Measurements from ENCODE around the gene HSPG2. TPM values are rescaled to one million over a fixed set of nuclear protein-coding genes. Genes with fewer than 3 reads are reported as not detected.

HSPG2 gene
- total RNA-seq, 1 donor, result 265 TPM

DNA sequence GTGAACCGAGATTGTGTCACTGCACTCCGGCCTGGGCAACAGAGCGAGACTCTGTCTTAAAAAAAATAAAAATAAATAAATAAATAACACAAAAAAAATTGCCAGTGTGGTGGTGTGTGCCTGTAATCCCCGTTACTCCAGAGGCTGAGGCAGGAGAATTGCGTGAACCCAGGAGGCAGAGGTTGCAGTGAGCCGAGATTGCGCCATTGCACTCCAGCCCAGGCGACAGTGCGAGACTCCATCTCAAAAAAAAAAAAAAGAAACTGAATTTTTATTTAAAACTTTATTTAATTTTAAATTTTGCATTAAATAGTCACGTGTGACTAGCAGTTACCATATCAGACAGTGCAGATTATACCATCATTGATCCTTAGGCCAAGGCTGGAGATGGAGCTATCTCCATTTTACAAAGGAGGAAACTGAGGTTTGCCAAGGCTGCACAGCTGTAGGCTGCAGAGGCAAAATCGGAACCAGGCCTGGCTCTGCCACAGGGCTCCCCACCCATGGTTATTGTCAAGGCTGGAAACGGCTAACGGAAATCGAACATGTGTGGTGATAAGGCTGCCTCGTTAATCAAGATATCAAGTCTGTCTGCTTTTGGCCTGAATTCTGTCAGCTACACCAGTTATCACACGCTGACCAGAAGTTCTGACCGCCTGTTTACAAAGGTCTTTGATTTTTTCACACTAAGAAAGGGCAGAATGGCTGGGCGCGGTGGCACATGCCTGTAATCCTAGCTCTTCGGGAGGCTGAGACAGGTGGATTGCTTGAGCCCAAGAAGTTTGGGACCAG is 20.5 kb downstream of the HSPG2 start:
- H3K4me3 ChIP-seq (ENCODE audit: insufficient read depth, low read length), result no peak overlapping the region
- TF ChIP-seq, protein P1, sequence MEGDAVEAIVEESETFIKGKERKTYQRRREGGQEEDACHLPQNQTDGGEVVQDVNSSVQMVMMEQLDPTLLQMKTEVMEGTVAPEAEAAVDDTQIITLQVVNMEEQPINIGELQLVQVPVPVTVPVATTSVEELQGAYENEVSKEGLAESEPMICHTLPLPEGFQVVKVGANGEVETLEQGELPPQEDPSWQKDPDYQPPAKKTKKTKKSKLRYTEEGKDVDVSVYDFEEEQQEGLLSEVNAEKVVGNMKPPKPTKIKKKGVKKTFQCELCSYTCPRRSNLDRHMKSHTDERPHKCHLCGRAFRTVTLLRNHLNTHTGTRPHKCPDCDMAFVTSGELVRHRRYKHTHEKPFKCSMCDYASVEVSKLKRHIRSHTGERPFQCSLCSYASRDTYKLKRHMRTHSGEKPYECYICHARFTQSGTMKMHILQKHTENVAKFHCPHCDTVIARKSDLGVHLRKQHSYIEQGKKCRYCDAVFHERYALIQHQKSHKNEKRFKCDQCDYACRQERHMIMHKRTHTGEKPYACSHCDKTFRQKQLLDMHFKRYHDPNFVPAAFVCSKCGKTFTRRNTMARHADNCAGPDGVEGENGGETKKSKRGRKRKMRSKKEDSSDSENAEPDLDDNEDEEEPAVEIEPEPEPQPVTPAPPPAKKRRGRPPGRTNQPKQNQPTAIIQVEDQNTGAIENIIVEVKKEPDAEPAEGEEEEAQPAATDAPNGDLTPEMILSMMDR (IDR thresholded peaks at IDR 0.05; ENCODE audit: extremely low read depth, low read depth, low read length), result no peak
- H3K9me3 ChIP-seq (ENCODE audit: low read depth, low read length), result no peaks in the 10 kb centered on the region
- no peak for DNase-seq (ENCODE audit: insufficient read length, low spot score, missing footprints)
- peaks cover 51% of the 10 kb centered on the region for H4K20me1 ChIP-seq (ENCODE audit: insufficient read depth, low read length)
- peaks cover 53% of the 10 kb centered on the region for H3K4me1 ChIP-seq (ENCODE audit: insufficient read depth, low read length)
- peaks cover 30% of the 10 kb centered on the region for H3K36me3 ChIP-seq (ENCODE audit: insufficient read depth, low read length)
- no peaks in the 10 kb centered on the region for H3K27me3 ChIP-seq (ENCODE audit: insufficient read depth, low read length)
- no peak overlapping the region for H2AFZ ChIP-seq (ENCODE audit: low read length)
- H3K4me2 ChIP-seq (ENCODE audit: insufficient read depth, low read length), result no peak overlapping the region
- H3K27ac ChIP-seq (ENCODE audit: low read depth, low read length), result peak overlapping the region; percentile 18
- H3K79me2 ChIP-seq (ENCODE audit: insufficient read depth, low read length), result peaks cover 71% of the 10 kb centered on the region

DNA sequence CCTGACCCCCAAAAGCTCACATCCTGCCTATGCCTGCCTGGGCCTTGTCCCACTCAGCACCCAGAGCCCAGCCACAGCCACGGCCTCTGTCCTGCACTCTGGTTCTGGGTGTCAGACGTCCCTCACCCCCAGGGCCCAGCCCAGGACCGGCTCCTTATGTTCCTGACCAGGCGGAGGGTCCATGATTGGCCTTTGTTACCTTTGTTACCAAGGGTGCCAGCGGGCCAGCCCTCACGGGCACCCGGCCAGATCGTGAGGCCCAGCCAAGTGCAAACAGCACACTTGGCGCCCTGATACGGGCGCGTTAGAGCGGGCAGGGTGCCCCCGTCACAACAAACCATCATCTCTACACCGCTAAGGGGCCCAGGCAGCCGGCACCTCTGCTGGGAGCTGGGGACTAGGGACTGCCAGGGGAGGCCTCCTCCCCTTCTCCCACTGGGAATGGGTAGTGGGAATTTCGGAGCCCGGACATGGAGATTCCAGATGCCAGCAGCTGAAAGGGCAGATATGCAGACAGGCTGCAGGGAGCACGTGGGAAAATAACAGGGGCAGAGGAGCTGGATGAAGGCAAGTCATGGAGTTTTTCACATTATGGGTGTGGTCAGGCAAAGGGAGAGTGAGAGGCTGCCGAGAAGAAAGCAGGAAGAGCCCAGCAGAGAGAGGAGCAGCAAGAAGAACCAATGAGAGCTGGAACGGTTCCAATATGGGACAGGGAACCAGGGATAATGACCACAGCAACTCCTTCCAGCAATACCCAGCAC is 22.1 kb downstream of the HSPG2 start:
- peaks cover 37% of the 10 kb centered on the region for H3K36me3 ChIP-seq (ENCODE audit: insufficient read depth, low read length)
- peaks cover 36% of the 10 kb centered on the region for H4K20me1 ChIP-seq (ENCODE audit: insufficient read depth, low read length)
- TF ChIP-seq, protein P1 (IDR thresholded peaks at IDR 0.05; ENCODE audit: extremely low read depth, low read depth, low read length), result no peak
- no peaks in the 10 kb centered on the region for H3K9me3 ChIP-seq (ENCODE audit: low read depth, low read length)
- peaks cover 53% of the 10 kb centered on the region for H3K4me1 ChIP-seq (ENCODE audit: insufficient read depth, low read length)
- peak; percentile 70 for DNase-seq (ENCODE audit: insufficient read length, low spot score, missing footprints)
- H3K4me3 ChIP-seq (ENCODE audit: insufficient read depth, low read length), result no peak overlapping the region
- H3K27me3 ChIP-seq (ENCODE audit: insufficient read depth, low read length), result no peaks in the 10 kb centered on the region
- peaks cover 75% of the 10 kb centered on the region for H3K79me2 ChIP-seq (ENCODE audit: insufficient read depth, low read length)
- peak overlapping the region; percentile 76 for H3K27ac ChIP-seq (ENCODE audit: low read depth, low read length)
- no peak overlapping the region for H2AFZ ChIP-seq (ENCODE audit: low read length)
- H3K4me2 ChIP-seq (ENCODE audit: insufficient read depth, low read length), result no peak overlapping the region

DNA sequence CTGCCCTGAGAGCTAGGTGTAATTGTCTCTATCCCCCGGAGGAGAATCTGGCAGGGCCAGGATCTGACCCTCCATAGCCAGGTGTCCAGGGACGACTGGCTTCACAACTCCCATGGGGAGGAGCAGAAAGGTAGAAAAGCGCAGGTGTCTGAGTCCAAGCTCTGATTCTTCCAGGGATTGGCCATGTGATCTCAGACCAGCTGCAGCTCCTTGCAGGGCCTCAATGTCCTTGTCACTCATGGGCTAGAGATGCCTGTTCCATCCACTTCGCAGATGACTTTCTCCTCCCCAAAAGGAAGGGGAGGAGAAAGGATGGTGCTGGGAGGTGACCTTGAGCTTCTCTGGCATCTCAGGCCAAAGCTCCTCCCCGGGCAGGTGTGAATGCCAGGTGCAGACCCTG is 22.7 kb downstream of the HSPG2 start:
- H3K79me2 ChIP-seq (ENCODE audit: insufficient read depth, low read length), result peaks cover 76% of the 10 kb centered on the region
- DNase-seq (ENCODE audit: insufficient read length, low spot score, missing footprints), result no peak
- peaks cover 37% of the 10 kb centered on the region for H3K36me3 ChIP-seq (ENCODE audit: insufficient read depth, low read length)
- H3K9me3 ChIP-seq (ENCODE audit: low read depth, low read length), result no peaks in the 10 kb centered on the region
- TF ChIP-seq, protein P1 (IDR thresholded peaks at IDR 0.05; ENCODE audit: extremely low read depth, low read depth, low read length), result no peak
- H3K4me2 ChIP-seq (ENCODE audit: insufficient read depth, low read length), result no peak overlapping the region
- peaks cover 35% of the 10 kb centered on the region for H4K20me1 ChIP-seq (ENCODE audit: insufficient read depth, low read length)
- peak overlapping the region; percentile 76 for H3K27ac ChIP-seq (ENCODE audit: low read depth, low read length)
- H3K27me3 ChIP-seq (ENCODE audit: insufficient read depth, low read length), result no peaks in the 10 kb centered on the region
- peaks cover 53% of the 10 kb centered on the region for H3K4me1 ChIP-seq (ENCODE audit: insufficient read depth, low read length)
- no peak overlapping the region for H2AFZ ChIP-seq (ENCODE audit: low read length)
- no peak overlapping the region for H3K4me3 ChIP-seq (ENCODE audit: insufficient read depth, low read length)

DNA sequence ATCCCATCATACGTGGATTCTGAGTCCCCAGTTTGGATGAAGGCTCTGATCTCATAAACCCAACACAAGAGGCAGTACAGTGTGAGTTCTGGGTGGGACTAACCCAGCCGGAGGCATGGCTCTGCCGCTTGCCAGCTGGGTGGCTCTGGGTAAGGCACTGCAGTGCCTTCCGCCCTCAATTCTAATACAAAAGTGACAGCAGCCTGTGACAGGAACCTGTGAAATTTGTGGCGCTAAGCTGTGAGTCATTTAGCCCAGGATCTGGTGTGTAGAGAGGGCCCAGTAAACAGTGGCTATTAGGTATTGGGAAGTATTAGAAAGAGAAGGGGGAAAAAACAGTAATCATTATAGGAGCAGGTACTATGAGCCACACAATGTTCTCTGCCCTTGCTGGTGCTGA is 23.3 kb downstream of the HSPG2 start:
- Histone ChIP-seq H3K4me1 (ENCODE audit: insufficient read depth, low read length) (peaks cover 53% of the 10 kb centered on the region), H3K4me3 (ENCODE audit: insufficient read depth, low read length) (no peak overlapping the region), H3K79me2 (ENCODE audit: insufficient read depth, low read length) (peaks cover 74% of the 10 kb centered on the region), H3K4me2 (ENCODE audit: insufficient read depth, low read length) (no peak overlapping the region), H2AFZ (ENCODE audit: low read length) (no peak overlapping the region), H3K36me3 (ENCODE audit: insufficient read depth, low read length) (peaks cover 35% of the 10 kb centered on the region), H3K27ac (ENCODE audit: low read depth, low read length) (peak overlapping the region; percentile 96), H4K20me1 (ENCODE audit: insufficient read depth, low read length) (peaks cover 31% of the 10 kb centered on the region), H3K27me3 (ENCODE audit: insufficient read depth, low read length) (no peaks in the 10 kb centered on the region), H3K9me3 (ENCODE audit: low read depth, low read length) (no peaks in the 10 kb centered on the region)
- DNase-seq (ENCODE audit: insufficient read length, low spot score, missing footprints), result peak; percentile 34
- TF ChIP-seq, protein P1 (IDR thresholded peaks at IDR 0.05; ENCODE audit: extremely low read depth, low read depth, low read length), result no peak
